ENCODE measurements around the gene PCDH9.
A peak's percentile ranks its signal among the peaks of the same experiment; 100 is the strongest.
"Not testable (repeated sequence)": the region's sequence is repeated elsewhere in the genome, so short reads cannot be mapped to it uniquely, and the experiment has no call there.

PCDH9 gene

DNA sequence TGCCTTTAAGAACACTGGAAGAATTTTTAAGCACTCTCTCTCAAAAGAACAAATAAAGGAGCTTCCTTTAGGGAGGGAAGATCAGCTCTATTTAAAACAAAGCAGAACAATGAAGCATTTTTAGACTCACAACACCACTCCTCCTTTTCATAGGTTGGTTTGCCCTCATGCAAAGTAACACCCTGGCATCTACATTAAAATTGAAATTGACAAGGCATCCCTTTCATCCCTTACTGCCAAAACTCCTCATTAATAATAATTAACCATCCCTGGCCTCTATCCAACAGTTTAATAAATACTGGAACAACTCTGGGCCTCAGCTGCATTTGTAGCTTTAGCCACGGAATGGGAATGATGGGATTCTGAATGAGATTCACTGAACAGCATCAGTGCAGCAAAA lies 929.1 kb downstream of the PCDH9 start:
- no peak for DNase-seq

DNA sequence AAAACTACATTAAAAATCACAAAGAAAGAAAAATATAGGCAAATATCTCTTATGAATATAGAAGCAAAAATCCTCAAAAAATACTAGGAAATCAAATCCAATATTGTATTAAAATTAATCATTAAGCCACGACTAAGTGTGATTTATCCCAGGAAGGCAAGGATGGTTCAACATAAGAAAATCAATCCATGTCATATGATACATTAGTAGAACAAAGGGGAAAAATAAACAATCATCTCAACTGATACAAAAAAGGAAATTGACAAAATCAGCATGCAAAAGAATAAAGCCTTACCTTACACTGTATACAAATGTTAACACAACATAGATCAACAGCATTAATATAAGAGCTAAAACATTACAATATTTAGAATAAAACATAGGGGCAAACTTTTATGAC lies 933.3 kb downstream of the PCDH9 start:
- DNase-seq = no peak

DNA sequence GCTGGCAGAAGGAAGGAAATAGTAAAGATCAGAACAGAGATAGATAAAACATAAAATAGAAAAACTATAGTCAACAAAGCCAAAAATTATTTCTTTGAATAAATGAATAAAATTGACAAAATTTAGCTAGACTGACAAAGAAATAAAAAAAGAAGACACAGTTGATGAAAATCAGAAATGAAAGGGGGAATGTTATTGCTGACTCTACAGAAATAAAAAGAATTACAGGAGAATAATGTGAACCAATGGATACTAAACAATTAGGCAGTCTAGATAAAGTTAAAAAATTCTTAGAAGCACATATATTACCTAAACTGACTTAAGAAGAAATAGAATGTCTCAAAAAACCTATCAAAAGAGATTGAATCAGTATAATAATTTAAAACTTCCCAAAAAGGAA lies 933.8 kb downstream of the PCDH9 start:
- no peak for DNase-seq

DNA sequence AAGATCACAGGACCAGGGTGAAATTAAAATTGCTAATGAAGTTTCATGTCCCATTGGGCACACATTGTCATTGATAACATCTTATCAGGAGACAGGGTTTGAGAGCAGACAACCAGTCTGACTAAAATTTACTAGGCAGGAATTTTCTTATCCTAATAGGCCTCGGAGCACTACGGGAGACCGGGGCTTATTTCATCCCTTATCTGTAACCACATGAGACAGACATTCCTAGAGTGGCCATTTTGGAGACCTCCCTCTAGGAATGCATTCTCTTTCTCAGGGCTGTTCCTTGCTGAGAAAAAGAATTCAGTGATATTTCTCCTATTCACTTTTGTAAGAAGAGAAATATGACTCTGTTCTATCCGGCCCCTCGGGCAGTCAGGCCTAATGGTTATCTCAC lies 943.3 kb downstream of the PCDH9 start:
- DNase-seq = not testable (repeated sequence)

DNA sequence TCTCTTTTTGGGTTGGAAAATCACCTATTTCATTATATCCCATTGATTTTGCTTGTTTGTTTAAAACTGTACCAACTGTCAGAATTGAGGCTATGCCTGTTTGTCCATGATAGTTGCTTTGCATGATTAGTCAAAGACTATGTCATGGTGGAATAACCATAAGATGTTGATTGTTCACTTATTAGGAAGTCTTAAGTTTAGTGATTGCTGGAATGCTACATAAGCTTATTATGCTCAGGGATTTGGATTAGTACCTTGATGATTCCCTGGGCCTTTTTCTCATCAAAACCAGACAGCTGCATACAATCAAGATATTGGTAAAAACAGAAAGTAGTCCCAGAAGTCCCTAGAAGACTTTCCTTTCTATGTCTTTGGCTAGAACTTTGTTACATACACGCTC lies 954.7 kb downstream of the PCDH9 start:
- no peak for DNase-seq

DNA sequence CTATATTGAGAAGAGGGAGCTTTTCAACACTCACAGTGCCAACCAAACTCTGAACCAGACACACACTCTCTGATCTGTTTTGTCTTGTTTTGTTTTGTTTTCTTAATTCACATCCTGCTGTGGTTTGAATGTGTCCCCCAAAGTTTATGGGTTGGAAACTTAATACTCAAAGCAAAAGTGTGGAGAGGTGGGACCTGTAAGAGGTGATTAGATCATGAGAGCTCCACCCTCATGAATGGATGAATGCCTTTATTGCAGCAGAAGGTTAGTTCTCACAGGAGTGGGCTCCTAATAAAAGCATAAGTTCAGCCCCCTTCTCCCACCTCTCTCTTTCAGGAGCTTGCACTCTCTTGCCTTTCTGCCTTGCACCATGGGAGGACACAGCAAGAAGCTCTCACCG lies 957.1 kb downstream of the PCDH9 start:
- DNase-seq = no peak

DNA sequence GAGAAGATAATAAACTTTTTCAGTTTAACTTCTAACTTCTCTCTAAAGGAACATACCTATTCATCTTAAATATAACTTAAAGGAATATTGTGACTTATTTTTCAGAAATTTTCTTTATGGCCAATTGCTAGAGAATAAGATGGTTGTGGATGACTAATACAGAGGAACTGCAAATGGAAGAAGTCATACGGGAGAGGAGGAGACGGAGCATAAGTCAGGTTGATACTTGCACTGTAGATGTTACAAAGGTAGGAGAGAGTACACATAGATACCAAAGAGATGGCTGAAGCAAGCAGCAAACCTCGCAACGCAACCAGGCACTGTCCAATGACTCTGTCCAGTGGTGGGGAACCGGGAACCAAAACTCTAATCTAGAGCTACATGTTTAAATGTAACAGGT lies 963.4 kb downstream of the PCDH9 start:
- no peak for DNase-seq

DNA sequence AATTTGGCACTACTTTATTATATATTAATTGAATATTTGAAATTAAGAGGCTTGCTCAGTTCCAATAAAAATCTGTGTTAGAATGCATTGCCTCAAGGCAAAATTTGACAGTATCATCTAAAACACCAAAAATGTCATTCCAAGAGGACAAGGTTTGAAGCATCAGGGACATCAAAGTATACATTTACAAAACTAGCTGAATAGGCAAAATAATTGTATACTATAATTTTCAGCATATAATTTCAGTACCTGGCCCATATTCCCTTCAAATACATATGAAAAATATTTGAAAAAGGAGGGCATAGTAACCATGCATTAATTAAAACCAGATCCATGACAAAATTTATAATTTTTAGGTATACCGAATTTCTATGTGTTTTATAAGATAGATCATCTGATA lies 963.8 kb downstream of the PCDH9 start:
- DNase-seq = no peak

DNA sequence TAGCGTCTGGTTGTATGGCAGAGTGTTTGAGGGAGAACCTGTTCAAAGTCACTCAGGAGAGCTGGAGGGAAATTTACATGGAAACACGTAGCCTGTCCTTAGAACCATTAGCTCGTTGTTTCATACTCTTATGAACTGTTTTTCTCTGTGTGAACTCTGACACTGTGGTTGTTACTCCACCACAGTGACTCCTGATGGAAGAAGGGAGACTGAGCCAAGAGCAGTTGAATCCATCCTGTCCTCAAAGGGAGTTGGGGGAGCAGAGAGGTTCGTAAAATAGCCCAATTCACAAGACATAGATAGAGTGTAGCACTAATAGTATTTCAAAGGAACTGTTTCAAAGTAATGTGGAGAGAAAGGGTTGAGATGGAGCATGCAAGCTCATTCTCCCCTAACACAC lies 964.8 kb downstream of the PCDH9 start:
- no peak for DNase-seq

DNA sequence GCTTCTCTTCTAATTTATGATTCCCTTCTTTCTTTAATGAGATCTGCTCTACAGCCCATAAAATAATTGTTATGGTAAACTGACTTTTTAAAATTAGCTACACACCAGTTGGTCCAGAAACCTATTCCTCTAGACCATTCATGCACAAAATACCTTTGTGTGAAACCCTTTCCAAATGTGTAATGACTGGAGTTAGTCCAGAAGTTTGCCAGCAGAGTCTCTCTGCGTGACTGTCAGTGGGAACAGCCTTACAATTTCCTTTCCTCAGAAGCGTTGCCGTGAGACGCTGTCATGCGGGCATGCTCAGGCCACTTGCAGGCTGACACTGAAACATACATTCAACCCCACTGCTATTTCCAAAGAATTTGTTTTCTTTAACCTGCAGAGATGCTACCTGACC lies 965.2 kb downstream of the PCDH9 start:
- DNase-seq = peak; percentile 26

DNA sequence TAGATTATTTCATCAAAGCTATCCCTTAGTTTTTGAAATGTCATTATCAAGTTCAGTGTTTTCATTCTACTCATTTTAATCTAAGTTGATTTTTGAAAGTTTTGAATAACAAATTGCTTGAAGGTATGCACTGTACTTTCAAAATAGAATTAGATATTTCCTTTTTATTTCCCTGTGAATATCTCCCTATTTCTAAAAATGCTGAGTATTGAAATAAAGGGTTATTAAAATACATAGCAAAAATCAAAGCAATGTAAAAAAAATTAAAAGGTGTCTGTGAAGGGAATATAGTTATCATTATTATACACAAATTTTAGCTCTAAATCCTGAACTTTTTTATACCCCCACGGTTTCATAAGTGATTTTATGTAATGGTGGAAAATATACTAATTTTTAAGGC lies 967.8 kb downstream of the PCDH9 start:
- DNase-seq = no peak

DNA sequence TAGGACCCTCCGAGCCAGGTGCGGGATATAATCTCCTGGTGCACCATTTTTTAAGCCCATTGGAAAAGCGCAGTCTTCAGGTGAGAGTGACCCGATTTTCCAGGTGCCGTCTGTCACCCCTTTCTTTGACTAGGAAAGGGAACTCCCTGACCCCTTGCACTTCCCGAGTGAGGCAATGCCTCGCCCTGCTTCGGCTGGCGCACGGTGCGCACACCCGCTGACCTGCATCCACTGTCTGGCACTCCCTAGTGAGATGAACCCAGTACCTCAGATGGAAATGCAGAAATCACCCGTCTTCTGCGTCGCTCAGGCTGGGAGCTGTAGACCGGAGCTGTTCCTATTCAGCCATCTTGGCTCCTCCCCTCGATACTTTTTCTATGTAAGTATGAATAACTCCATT lies 970.7 kb downstream of the PCDH9 start:
- DNase-seq = not testable (repeated sequence)

Measured in NCI-H1694 treated with DMSO at 0.1 percent for 48 hours (cell line).